Measurements from ENCODE around the gene DKC1.

DKC1 gene

GRCh38 chrX:154762537-154763296 lies at the start of gene DKC1:
DKC1 (plus strand) TSS chrX:154762864; CDS start chrX:154762966, 102 bp downstream.
- no peak within 1 kb of the TSS for H3K27ac ChIP-seq (ENCODE audit: low read depth, low read length)

GRCh38 chrX:154714925-154715324 lies 47.7 kb upstream of the DKC1 start:
- H3K27ac ChIP-seq (ENCODE audit: low read depth, low read length), result no peak overlapping the region
- no peak overlapping the region for H3K9ac ChIP-seq (ENCODE audit: low read length)
- no peaks in the 10 kb centered on the region for H3K9me3 ChIP-seq (ENCODE audit: low read length)
- H3K27me3 ChIP-seq (ENCODE audit: control insufficient read depth in 1 of 2, insufficient read depth in 2 of 2, low read length in 2 of 2), result no peaks in the 10 kb centered on the region
- H3K36me3 ChIP-seq (ENCODE audit: insufficient read depth, low read length), result no peaks in the 10 kb centered on the region
- H3K4me1 ChIP-seq (ENCODE audit: insufficient read depth, low read length), result peaks cover 4% of the 10 kb centered on the region
- H3K4me3 ChIP-seq (ENCODE audit: low read depth in 1 of 2, low read length in 2 of 2), result no peak overlapping the region

More at GRCh38 chrX:154762537-154763296, at the start of gene DKC1:
- peaks cover 7% of the 10 kb centered on the region for H3K4me1 ChIP-seq (ENCODE audit: insufficient read depth, low read length)
- H3K9me3 ChIP-seq (ENCODE audit: low read length), result no peaks in the 10 kb centered on the region
- H3K36me3 ChIP-seq (ENCODE audit: insufficient read depth, low read length), result peaks cover 24% of the 10 kb centered on the region
- H3K9ac ChIP-seq (ENCODE audit: low read length), result no peak within 1 kb of the TSS
- H3K27me3 ChIP-seq (ENCODE audit: control insufficient read depth in 1 of 2, insufficient read depth in 2 of 2, low read length in 2 of 2), result no peaks in the 10 kb centered on the region
- peak within 1 kb of the TSS; percentile 52 to 60 for H3K4me3 ChIP-seq (ENCODE audit: low read depth in 1 of 2, low read length in 2 of 2)

- H3K9ac ChIP-seq (ENCODE audit: low read length), result no peak overlapping the region
- H3K36me3 ChIP-seq (ENCODE audit: insufficient read depth, low read length), result no peaks in the 10 kb centered on the region
- H3K9me3 ChIP-seq (ENCODE audit: low read length), result no peaks in the 10 kb centered on the region
- H3K4me1 ChIP-seq (ENCODE audit: insufficient read depth, low read length), result peaks cover 4% of the 10 kb centered on the region
- H3K27ac ChIP-seq (ENCODE audit: low read depth, low read length), result no peak overlapping the region
- no peak overlapping the region for H3K4me3 ChIP-seq (ENCODE audit: low read depth in 1 of 2, low read length in 2 of 2)
- no peaks in the 10 kb centered on the region for H3K27me3 ChIP-seq (ENCODE audit: control insufficient read depth in 1 of 2, insufficient read depth in 2 of 2, low read length in 2 of 2)
These were observed 46.8 kb upstream of the DKC1 start for GRCh38 chrX:154715825-154716224.

GRCh38 chrX:154717824-154718223 lies 44.8 kb upstream of the DKC1 start:
- H3K27me3 ChIP-seq (ENCODE audit: control insufficient read depth in 1 of 2, insufficient read depth in 2 of 2, low read length in 2 of 2), result no peaks in the 10 kb centered on the region
- H3K27ac ChIP-seq (ENCODE audit: low read depth, low read length), result no peak overlapping the region
- no peaks in the 10 kb centered on the region for H3K9me3 ChIP-seq (ENCODE audit: low read length)
- H3K4me3 ChIP-seq (ENCODE audit: low read depth in 1 of 2, low read length in 2 of 2), result no peak overlapping the region
- H3K9ac ChIP-seq (ENCODE audit: low read length), result no peak overlapping the region
- H3K36me3 ChIP-seq (ENCODE audit: insufficient read depth, low read length), result no peaks in the 10 kb centered on the region
- H3K4me1 ChIP-seq (ENCODE audit: insufficient read depth, low read length), result peaks cover 4% of the 10 kb centered on the region

- peak overlapping the region; percentile 28 for H3K27ac ChIP-seq (ENCODE audit: low read depth, low read length)
These were observed 44.0 kb upstream of the DKC1 start for GRCh38 chrX:154718616-154719015.

GRCh38 chrX:154719132-154719675 lies 43.5 kb upstream of the DKC1 start:
- Histone ChIP-seq H3K36me3 (ENCODE audit: insufficient read depth, low read length) (no peaks in the 10 kb centered on the region), H3K9me3 (ENCODE audit: low read length) (no peaks in the 10 kb centered on the region), H3K27me3 (ENCODE audit: control insufficient read depth in 1 of 2, insufficient read depth in 2 of 2, low read length in 2 of 2) (no peaks in the 10 kb centered on the region), H3K9ac (ENCODE audit: low read length) (no peak overlapping the region), H3K27ac (ENCODE audit: low read depth, low read length) (no peak overlapping the region), H3K4me1 (ENCODE audit: insufficient read depth, low read length) (peaks cover 4% of the 10 kb centered on the region), H3K4me3 (ENCODE audit: low read depth in 1 of 2, low read length in 2 of 2) (no peak overlapping the region)

More at GRCh38 chrX:154718616-154719015, 44.0 kb upstream of the DKC1 start:
- no peaks in the 10 kb centered on the region for H3K27me3 ChIP-seq (ENCODE audit: control insufficient read depth in 1 of 2, insufficient read depth in 2 of 2, low read length in 2 of 2)
- H3K4me1 ChIP-seq (ENCODE audit: insufficient read depth, low read length), result peaks cover 4% of the 10 kb centered on the region
- no peaks in the 10 kb centered on the region for H3K9me3 ChIP-seq (ENCODE audit: low read length)
- no peak overlapping the region for H3K4me3 ChIP-seq (ENCODE audit: low read depth in 1 of 2, low read length in 2 of 2)
- no peaks in the 10 kb centered on the region for H3K36me3 ChIP-seq (ENCODE audit: insufficient read depth, low read length)
- no peak overlapping the region for H3K9ac ChIP-seq (ENCODE audit: low read length)

- Histone ChIP-seq H3K4me1 (ENCODE audit: insufficient read depth, low read length) (peaks cover 4% of the 10 kb centered on the region), H3K9me3 (ENCODE audit: low read length) (no peaks in the 10 kb centered on the region), H3K27me3 (ENCODE audit: control insufficient read depth in 1 of 2, insufficient read depth in 2 of 2, low read length in 2 of 2) (no peaks in the 10 kb centered on the region), H3K27ac (ENCODE audit: low read depth, low read length) (no peak overlapping the region), H3K9ac (ENCODE audit: low read length) (no peak overlapping the region), H3K4me3 (ENCODE audit: low read depth in 1 of 2, low read length in 2 of 2) (no peak overlapping the region), H3K36me3 (ENCODE audit: insufficient read depth, low read length) (no peaks in the 10 kb centered on the region)
These were observed 42.6 kb upstream of the DKC1 start for GRCh38 chrX:154720067-154720466.

GRCh38 chrX:154721155-154721554 lies 41.5 kb upstream of the DKC1 start:
- Histone ChIP-seq H3K9me3 (ENCODE audit: low read length) (no peaks in the 10 kb centered on the region), H3K27ac (ENCODE audit: low read depth, low read length) (no peak overlapping the region), H3K4me3 (ENCODE audit: low read depth in 1 of 2, low read length in 2 of 2) (no peak overlapping the region), H3K27me3 (ENCODE audit: control insufficient read depth in 1 of 2, insufficient read depth in 2 of 2, low read length in 2 of 2) (no peaks in the 10 kb centered on the region), H3K36me3 (ENCODE audit: insufficient read depth, low read length) (no peaks in the 10 kb centered on the region), H3K4me1 (ENCODE audit: insufficient read depth, low read length) (peaks cover 4% of the 10 kb centered on the region), H3K9ac (ENCODE audit: low read length) (no peak overlapping the region)

GRCh38 chrX:154724993-154725756 lies 37.5 kb upstream of the DKC1 start:
- Histone ChIP-seq H3K4me1 (ENCODE audit: insufficient read depth, low read length) (peaks cover 38% of the 10 kb centered on the region), H3K27ac (ENCODE audit: low read depth, low read length) (no peak overlapping the region), H3K9ac (ENCODE audit: low read length) (no peak overlapping the region), H3K4me3 (ENCODE audit: low read depth in 1 of 2, low read length in 2 of 2) (no peak overlapping the region), H3K9me3 (ENCODE audit: low read length) (no peaks in the 10 kb centered on the region), H3K36me3 (ENCODE audit: insufficient read depth, low read length) (no peaks in the 10 kb centered on the region), H3K27me3 (ENCODE audit: control insufficient read depth in 1 of 2, insufficient read depth in 2 of 2, low read length in 2 of 2) (no peaks in the 10 kb centered on the region)

- Histone ChIP-seq H3K9me3 (ENCODE audit: low read length) (no peaks in the 10 kb centered on the region), H3K4me1 (ENCODE audit: insufficient read depth, low read length) (peaks cover 56% of the 10 kb centered on the region), H3K9ac (ENCODE audit: low read length) (no peak overlapping the region), H3K36me3 (ENCODE audit: insufficient read depth, low read length) (no peaks in the 10 kb centered on the region), H3K4me3 (ENCODE audit: low read depth in 1 of 2, low read length in 2 of 2) (no peak overlapping the region), H3K27me3 (ENCODE audit: control insufficient read depth in 1 of 2, insufficient read depth in 2 of 2, low read length in 2 of 2) (no peaks in the 10 kb centered on the region), H3K27ac (ENCODE audit: low read depth, low read length) (no peak overlapping the region)
These were observed 35.2 kb upstream of the DKC1 start for GRCh38 chrX:154727418-154727817.

- Histone ChIP-seq H3K9ac (ENCODE audit: low read length) (no peak overlapping the region), H3K27me3 (ENCODE audit: control insufficient read depth in 1 of 2, insufficient read depth in 2 of 2, low read length in 2 of 2) (no peaks in the 10 kb centered on the region), H3K27ac (ENCODE audit: low read depth, low read length) (peak overlapping the region; percentile 6), H3K4me1 (ENCODE audit: insufficient read depth, low read length) (peaks cover 61% of the 10 kb centered on the region), H3K4me3 (ENCODE audit: low read depth in 1 of 2, low read length in 2 of 2) (no peak overlapping the region), H3K36me3 (ENCODE audit: insufficient read depth, low read length) (no peaks in the 10 kb centered on the region), H3K9me3 (ENCODE audit: low read length) (no peaks in the 10 kb centered on the region)
These were observed 34.8 kb upstream of the DKC1 start for GRCh38 chrX:154727871-154728270.
